Keratinocyte (primary cell): ENCODE results near the gene PLA2G2C. TPM values are rescaled to one million over a fixed set of nuclear protein-coding genes. Genes with fewer than 3 reads are reported as not detected.

ENCODE experiments used
- DNase-seq: peaks from one replicate; pipeline ENCODE4 v3.0.0-alpha.2; 2011; ENCODE audit warnings: low read depth, missing footprints, low spot score
- FAIRE-seq: peaks from 2 replicates; lab custom pipeline; 2011; peaks lifted over from hg19 to GRCh38; lab: Jason Lieb, UNC
- H2AFZ ChIP-seq: 2 replicates; pipeline ENCODE4 v1.6.0; 2012; ENCODE audit warnings: low read length, control low read depth, inconsistent platforms; ENCODE audit not compliant: control insufficient read depth
- H3K27ac ChIP-seq: 2 replicates; pipeline ENCODE4 v1.5.1; 2011; ENCODE audit warnings: low read length; ENCODE audit not compliant: control insufficient read depth, insufficient read depth
- H3K27me3 ChIP-seq: 3 replicates; pipeline ENCODE4 v1.6.0; 2011; ENCODE audit warnings: low read length; ENCODE audit not compliant: control insufficient read depth, insufficient read depth; ENCODE audit errors: extremely low read depth
- H3K36me3 ChIP-seq, 2 experiments: 2 replicates in 1 of 2; 3 replicates in 1 of 2; pipeline ENCODE4 v1.5.1; 2011; ENCODE audit warnings: low read length in 2 of 2, mild to moderate bottlenecking in 1 of 2; ENCODE audit not compliant: control insufficient read depth in 2 of 2, insufficient read depth in 2 of 2; ENCODE audit errors: extremely low read depth in 1 of 2
- H3K4me1 ChIP-seq: 3 replicates; pipeline ENCODE4 v1.5.1; 2011; ENCODE audit warnings: low read length; ENCODE audit not compliant: control insufficient read depth, insufficient read depth; ENCODE audit errors: extremely low read depth
- H3K4me2 ChIP-seq: 3 replicates; pipeline ENCODE4 v1.6.0; 2011; ENCODE audit warnings: low read depth, low read length; ENCODE audit not compliant: control insufficient read depth, insufficient read depth; ENCODE audit errors: extremely low read depth
- H3K4me3 ChIP-seq, 3 experiments: fragments of 200-600 bp in 1 of 3; sonication (generic) in 1 of 3; 2 replicates in 2 of 3; 3 replicates in 1 of 3; pipeline ENCODE4 v1.5.1; 2011 to 2016; ENCODE audit warnings: low read length in 3 of 3, mild to moderate bottlenecking in 3 of 3, control low read depth in 2 of 3, inconsistent platforms in 1 of 3, low read depth in 1 of 3, mixed read lengths in 1 of 3, mixed run types in 1 of 3, moderate library complexity in 1 of 3; ENCODE audit not compliant: control insufficient read depth in 2 of 3, insufficient read depth in 2 of 3; ENCODE audit errors: extremely low read depth in 1 of 3
- H3K79me2 ChIP-seq: 2 replicates; pipeline ENCODE4 v1.6.0; 2012; ENCODE audit warnings: low read length; ENCODE audit not compliant: control insufficient read depth, insufficient read depth
- H3K9ac ChIP-seq: 3 replicates; pipeline ENCODE4 v1.6.0; 2011; ENCODE audit warnings: low read length; ENCODE audit not compliant: control insufficient read depth, insufficient read depth; ENCODE audit errors: extremely low read depth
- H3K9me1 ChIP-seq: 3 replicates; pipeline ENCODE4 v1.6.0; 2011; ENCODE audit warnings: low read length; ENCODE audit not compliant: control insufficient read depth, insufficient read depth; ENCODE audit errors: extremely low read depth
- H3K9me3 ChIP-seq: 2 replicates; pipeline ENCODE4 v1.5.1; 2012; ENCODE audit warnings: low read depth, low read length; ENCODE audit not compliant: control insufficient read depth
- H4K20me1 ChIP-seq: 3 replicates; pipeline ENCODE4 v1.6.0; 2011; ENCODE audit warnings: low read length; ENCODE audit not compliant: control insufficient read depth, insufficient read depth; ENCODE audit errors: extremely low read depth
- CTCF ChIP-seq, 3 experiments: IDR thresholded peaks in 1 of 3; conservative IDR thresholded peaks in 1 of 3; optimal IDR thresholded peaks in 1 of 3; 2 replicates in 2 of 3; 3 replicates in 1 of 3; pipeline versions ENCODE3 to v1.5.1; 2011; ENCODE audit warnings: low read length in 3 of 3, mild to moderate bottlenecking in 3 of 3, moderate library complexity in 2 of 3, control low read depth in 1 of 3, inconsistent platforms in 1 of 3; ENCODE audit not compliant: insufficient read depth in 2 of 3; ENCODE audit errors: extremely low read depth in 1 of 3
- EZH2 ChIP-seq: IDR thresholded peaks from one replicate; pipeline ENCODE4 v1.6.1; 2012; ENCODE audit warnings: inconsistent platforms, mild to moderate bottlenecking, low read length, moderate library complexity
- dilution Hi-C: fragments of 300-500 bp; cut with MboI; formaldehyde crosslinking; loops from one replicate; pipeline ENCODE4 v1.7.0; 2020; ENCODE audit warnings: low sequenced_read_pairs; ENCODE audit not compliant: extremely low pct_ligation_motif_present
- polyA plus RNA-seq, 5 experiments: library from polyadenylated mRNA; depleted of rRNA in 3 of 5; stranded (reverse) in 3 of 5; stranded (forward) in 1 of 5; unstranded in 1 of 5; fragments of >200 nt; gene quantifications; 1 replicate in 1 of 5; 2 replicates in 3 of 5; 3 replicates in 1 of 5; pipeline versions ENCODE4 v1.2.1 to v1.2.3, GENCODE V29; 2011 to 2012; ENCODE audit warnings: missing spikeins in 2 of 5, low read depth in 1 of 5, low replicate concordance in 1 of 5

Gene PLA2G2C
- polyA plus RNA-seq, 1 donor (not counting 4 experiments of a cell fraction or from before 2014, with no cell fraction given) = not detected

- Histone ChIP-seq H3K9ac (no peak overlapping the region), H3K4me2 (no peak overlapping the region), H3K27me3 (no peaks in the 10 kb centered on the region), H3K9me3 (no peaks in the 10 kb centered on the region), H2AFZ (no peak overlapping the region), H3K4me1 (peaks cover 8% of the 10 kb centered on the region), H3K27ac (no peak overlapping the region), H3K79me2 (no peaks in the 10 kb centered on the region), H3K36me3 (no peaks in the 10 kb centered on the region), H3K9me1 (no peaks in the 10 kb centered on the region), H3K4me3 (no peak overlapping the region), H4K20me1 (no peaks in the 10 kb centered on the region)
- dilution Hi-C loops = no loop called here
- no peak for FAIRE-seq
- no peak for DNase-seq
- TF ChIP-seq EZH2 (no peak), CTCF (optimal IDR thresholded peaks at IDR 0.05 in 1 of 3, IDR thresholded peaks at IDR 0.05 in 1 of 3, conservative IDR thresholded peaks at IDR 0.05 in 1 of 3; ENCODE audit: extremely low read depth in 1 of 3, insufficient read depth in 2 of 3, low read length in 3 of 3) (no peak)
Observed at GRCh38 chr1:20150326-20150705, 36.0 kb downstream of the PLA2G2C start.

GRCh38 chr1:20149601-20150325 lies 36.6 kb downstream of the PLA2G2C start:
- Histone ChIP-seq H3K9me1 (no peaks in the 10 kb centered on the region), H3K9me3 (no peaks in the 10 kb centered on the region), H4K20me1 (no peaks in the 10 kb centered on the region), H2AFZ (no peak overlapping the region), H3K9ac (no peak overlapping the region), H3K27ac (no peak overlapping the region), H3K4me2 (no peak overlapping the region), H3K4me1 (peaks cover 8% of the 10 kb centered on the region), H3K36me3 (no peaks in the 10 kb centered on the region), H3K79me2 (no peaks in the 10 kb centered on the region), H3K4me3 (no peak overlapping the region), H3K27me3 (no peaks in the 10 kb centered on the region)
- dilution Hi-C loops = no loop called here
- TF ChIP-seq CTCF (optimal IDR thresholded peaks at IDR 0.05 in 1 of 3, IDR thresholded peaks at IDR 0.05 in 1 of 3, conservative IDR thresholded peaks at IDR 0.05 in 1 of 3; ENCODE audit: extremely low read depth in 1 of 3, insufficient read depth in 2 of 3, low read length in 3 of 3) (no peak), EZH2 (no peak)
- DNase-seq (no peak), FAIRE-seq (no peak)
